ENCODE results near the gene TNFAIP3. TPM values are rescaled to one million over a fixed set of nuclear protein-coding genes. Genes with fewer than 3 reads are reported as not detected.

Gene TNFAIP3
- 56.3 and 65.8 TPM in 2 replicates for total RNA-seq

- TF ChIP-seq CTCF (IDR thresholded peaks at IDR 0.05; ENCODE audit: insufficient read depth, low read length, poor library complexity, severe bottlenecking) = peak; percentile 59
- Histone ChIP-seq H3K36me3 (ENCODE audit: control insufficient read depth, insufficient read depth, low read length) (no peaks in the 10 kb centered on the region), H3K4me3 (ENCODE audit: low read depth, low read length) (peak within 1 kb of the TSS; percentile 65), H3K27me3 (ENCODE audit: control insufficient read depth, insufficient read depth, low read length) (no peaks in the 10 kb centered on the region)
- peak; percentile 77 for DNase-seq (ENCODE audit: low read depth)
Measured at GRCh38 chr6:137866914-137867684, at the start of gene TNFAIP3. TSS of gene TNFAIP3 (plus strand) at chr6:137867259. CDS start at chr6:137871228, 3,969 bp downstream.

DNA sequence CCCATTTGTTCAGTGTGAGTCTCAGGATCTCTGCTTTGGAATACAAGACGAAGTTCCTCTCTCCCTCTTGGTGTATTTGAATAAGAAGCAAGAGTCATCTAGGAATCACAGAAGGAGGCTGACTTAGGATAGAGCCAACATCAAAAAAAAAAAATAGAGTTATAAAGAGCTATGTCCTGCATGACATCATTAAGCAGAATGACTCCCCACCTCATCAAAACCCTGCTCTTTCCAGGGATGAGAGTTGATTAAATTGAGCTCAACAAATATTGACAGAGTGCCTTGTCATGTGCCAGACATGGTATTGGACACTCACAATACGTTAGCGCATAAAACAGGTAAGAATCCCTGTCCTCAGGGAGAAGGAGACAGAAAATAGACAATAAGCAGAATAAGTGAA lies 48.6 kb upstream of the TNFAIP3 start:
- Histone ChIP-seq H3K4me3 (ENCODE audit: low read depth, low read length) (no peak overlapping the region), H3K27me3 (ENCODE audit: control insufficient read depth, insufficient read depth, low read length) (no peaks in the 10 kb centered on the region), H3K36me3 (ENCODE audit: control insufficient read depth, insufficient read depth, low read length) (no peaks in the 10 kb centered on the region)
- no peak for DNase-seq (ENCODE audit: low read depth)
- no peak for TF ChIP-seq CTCF (IDR thresholded peaks at IDR 0.05; ENCODE audit: insufficient read depth, low read length, poor library complexity, severe bottlenecking)

DNA sequence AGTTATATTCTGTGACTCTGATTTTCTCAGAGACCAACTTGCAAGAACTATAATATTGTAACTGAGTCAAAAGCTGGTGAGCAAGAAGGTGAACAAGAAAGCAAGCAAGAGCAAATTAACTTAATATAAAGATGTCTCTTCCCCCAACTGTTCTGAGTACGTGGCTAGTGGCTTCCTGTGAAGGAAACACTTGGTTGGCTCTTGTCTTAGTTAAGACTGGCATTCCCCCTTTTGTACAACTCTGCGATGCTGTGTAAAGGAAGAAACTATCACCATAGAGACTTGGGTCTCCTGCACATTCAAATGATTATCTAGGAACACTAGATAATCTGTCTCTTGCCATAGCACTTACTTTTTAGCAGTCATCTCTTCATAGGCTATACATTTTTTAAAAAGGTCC lies 47.3 kb upstream of the TNFAIP3 start:
- no peaks in the 10 kb centered on the region for H3K36me3 ChIP-seq (ENCODE audit: control insufficient read depth, insufficient read depth, low read length)
- no peak for DNase-seq (ENCODE audit: low read depth)
- no peaks in the 10 kb centered on the region for H3K27me3 ChIP-seq (ENCODE audit: control insufficient read depth, insufficient read depth, low read length)
- TF ChIP-seq CTCF (IDR thresholded peaks at IDR 0.05; ENCODE audit: insufficient read depth, low read length, poor library complexity, severe bottlenecking) = no peak
- H3K4me3 ChIP-seq (ENCODE audit: low read depth, low read length) = no peak overlapping the region

DNA sequence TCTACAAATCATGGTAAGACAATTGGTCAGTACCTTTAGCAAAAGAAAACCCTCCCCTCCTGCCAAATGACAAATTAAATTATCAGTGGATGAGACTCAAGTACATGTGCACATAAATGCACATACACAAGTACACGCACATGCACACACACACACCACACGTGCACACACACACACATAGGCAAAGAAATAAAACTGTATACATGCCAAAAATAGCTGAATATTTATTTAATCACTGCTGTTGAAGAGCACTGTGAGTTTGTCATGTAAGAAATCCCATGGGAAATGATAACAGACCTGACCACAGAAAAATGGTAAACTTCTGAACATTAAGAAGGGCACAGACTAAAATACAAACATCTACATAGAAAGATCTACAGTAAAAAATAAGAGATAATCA lies 46.6 kb upstream of the TNFAIP3 start:
- Histone ChIP-seq H3K36me3 (ENCODE audit: control insufficient read depth, insufficient read depth, low read length) (no peaks in the 10 kb centered on the region), H3K4me3 (ENCODE audit: low read depth, low read length) (no peak overlapping the region), H3K27me3 (ENCODE audit: control insufficient read depth, insufficient read depth, low read length) (no peaks in the 10 kb centered on the region)
- no peak for TF ChIP-seq CTCF (IDR thresholded peaks at IDR 0.05; ENCODE audit: insufficient read depth, low read length, poor library complexity, severe bottlenecking)
- no peak for DNase-seq (ENCODE audit: low read depth)

GRCh38 chr6:137820952-137821351 lies 46.1 kb upstream of the TNFAIP3 start:
- no peak for DNase-seq (ENCODE audit: low read depth)
- TF ChIP-seq CTCF (IDR thresholded peaks at IDR 0.05; ENCODE audit: insufficient read depth, low read length, poor library complexity, severe bottlenecking) = no peak

DNA sequence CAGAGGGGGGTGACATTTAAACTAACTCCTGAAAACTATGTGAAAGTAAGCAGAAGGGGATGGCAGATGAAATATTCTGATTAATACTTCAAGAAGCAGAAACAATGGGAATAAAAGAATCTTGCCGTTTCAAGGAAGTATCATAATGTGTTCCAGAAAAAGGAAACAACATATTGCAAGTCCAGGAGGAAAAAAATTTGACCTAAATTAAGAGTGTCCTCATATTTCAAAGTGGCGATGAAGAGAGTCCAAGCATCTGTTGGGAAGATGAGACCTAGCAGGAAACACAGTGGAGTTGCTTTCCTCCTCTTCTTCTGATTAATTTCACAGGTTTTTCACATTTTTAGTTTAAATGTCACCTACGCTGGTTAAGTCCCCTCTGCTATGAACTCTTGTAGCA lies 45.6 kb upstream of the TNFAIP3 start:
- no peak for TF ChIP-seq CTCF (IDR thresholded peaks at IDR 0.05; ENCODE audit: insufficient read depth, low read length, poor library complexity, severe bottlenecking)
- Histone ChIP-seq H3K27me3 (ENCODE audit: control insufficient read depth, insufficient read depth, low read length) (no peaks in the 10 kb centered on the region), H3K4me3 (ENCODE audit: low read depth, low read length) (no peak overlapping the region), H3K36me3 (ENCODE audit: control insufficient read depth, insufficient read depth, low read length) (no peaks in the 10 kb centered on the region)
- DNase-seq (ENCODE audit: low read depth) = no peak

More at GRCh38 chr6:137820952-137821351, 46.1 kb upstream of the TNFAIP3 start:
- no peak overlapping the region for H3K4me3 ChIP-seq (ENCODE audit: low read depth, low read length)
- no peaks in the 10 kb centered on the region for H3K36me3 ChIP-seq (ENCODE audit: control insufficient read depth, insufficient read depth, low read length)
- no peaks in the 10 kb centered on the region for H3K27me3 ChIP-seq (ENCODE audit: control insufficient read depth, insufficient read depth, low read length)
